WI38 (cell line): ENCODE measurements around the gene MT1E.

ENCODE experiments used
- H3K4me3 ChIP-seq: 2 replicates; pipeline ENCODE4 v1.5.1; 2011; ENCODE audit warnings: low read depth, mild to moderate bottlenecking, control low read depth, low read length
- TF ChIP-seq, protein P1 (sequence below): IDR thresholded peaks from 2 replicates; pipeline ENCODE4 v1.5.1; 2012; ENCODE audit warnings: low read depth, mild to moderate bottlenecking, control low read depth, low read length

Gene MT1E

DNA sequence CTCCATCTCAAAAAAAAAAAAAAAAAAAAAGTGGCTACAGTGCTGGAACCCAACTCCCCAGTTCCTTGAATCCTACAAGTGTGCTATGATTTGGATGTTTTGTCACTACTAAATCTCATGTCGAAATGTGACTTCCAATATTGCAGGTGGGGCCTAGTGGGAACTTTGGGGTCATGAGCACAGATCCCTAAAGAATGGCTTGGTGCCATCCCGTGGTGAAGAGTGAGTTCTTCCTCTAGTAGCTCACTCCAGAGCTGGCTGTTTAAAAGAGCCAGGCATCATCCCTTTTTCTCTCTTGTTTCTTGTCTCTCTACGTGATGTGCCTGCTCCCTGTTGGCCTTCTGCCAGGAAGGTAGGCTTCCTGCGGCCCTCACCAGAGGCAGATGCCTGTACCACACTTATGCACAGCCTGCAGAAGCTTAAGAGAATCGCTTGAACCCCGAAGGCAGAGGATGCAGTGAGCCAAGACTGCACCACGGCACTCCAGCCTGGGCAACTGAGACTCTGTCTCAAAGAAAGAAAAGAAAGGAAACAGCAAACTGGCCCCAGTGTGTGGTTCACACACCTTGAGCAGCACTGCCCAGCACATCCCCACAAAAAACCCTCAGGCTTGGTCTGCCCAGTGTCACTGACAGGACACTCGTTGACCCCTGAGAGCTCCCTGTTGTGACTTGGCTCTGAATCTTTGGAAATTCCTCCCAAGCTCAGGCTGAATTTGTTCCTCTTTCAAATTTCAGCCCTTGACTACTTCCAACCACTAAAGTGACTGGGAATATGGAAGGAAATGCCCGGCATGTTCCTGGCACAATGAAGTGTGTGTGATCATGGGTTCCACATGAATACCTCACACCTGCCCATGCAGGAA lies 3.1 kb downstream of the MT1E start:
- no peak overlapping the region for H3K4me3 ChIP-seq
- TF ChIP-seq, protein P1, sequence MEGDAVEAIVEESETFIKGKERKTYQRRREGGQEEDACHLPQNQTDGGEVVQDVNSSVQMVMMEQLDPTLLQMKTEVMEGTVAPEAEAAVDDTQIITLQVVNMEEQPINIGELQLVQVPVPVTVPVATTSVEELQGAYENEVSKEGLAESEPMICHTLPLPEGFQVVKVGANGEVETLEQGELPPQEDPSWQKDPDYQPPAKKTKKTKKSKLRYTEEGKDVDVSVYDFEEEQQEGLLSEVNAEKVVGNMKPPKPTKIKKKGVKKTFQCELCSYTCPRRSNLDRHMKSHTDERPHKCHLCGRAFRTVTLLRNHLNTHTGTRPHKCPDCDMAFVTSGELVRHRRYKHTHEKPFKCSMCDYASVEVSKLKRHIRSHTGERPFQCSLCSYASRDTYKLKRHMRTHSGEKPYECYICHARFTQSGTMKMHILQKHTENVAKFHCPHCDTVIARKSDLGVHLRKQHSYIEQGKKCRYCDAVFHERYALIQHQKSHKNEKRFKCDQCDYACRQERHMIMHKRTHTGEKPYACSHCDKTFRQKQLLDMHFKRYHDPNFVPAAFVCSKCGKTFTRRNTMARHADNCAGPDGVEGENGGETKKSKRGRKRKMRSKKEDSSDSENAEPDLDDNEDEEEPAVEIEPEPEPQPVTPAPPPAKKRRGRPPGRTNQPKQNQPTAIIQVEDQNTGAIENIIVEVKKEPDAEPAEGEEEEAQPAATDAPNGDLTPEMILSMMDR: no peak

DNA sequence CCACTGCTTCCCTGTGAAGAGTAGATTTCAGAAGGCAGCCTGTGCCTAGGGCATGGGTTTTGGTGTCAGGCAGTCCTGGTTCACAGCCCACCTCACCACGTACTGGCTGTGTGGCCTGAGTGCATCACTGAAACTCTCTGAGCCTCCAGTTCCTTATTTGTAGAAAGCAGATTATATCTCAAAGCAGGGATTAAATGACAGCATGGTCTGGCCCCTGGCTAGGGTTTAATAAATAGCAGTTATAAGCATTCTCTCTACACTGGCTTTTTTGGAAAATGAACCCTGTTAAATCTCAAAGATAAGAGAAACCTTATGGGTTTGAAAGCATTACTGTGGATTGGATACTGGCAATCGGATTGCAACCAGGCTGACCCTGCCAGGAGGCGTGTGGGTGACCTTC lies 4.0 kb downstream of the MT1E start:
- TF ChIP-seq, protein P1: no peak
- no peak overlapping the region for H3K4me3 ChIP-seq

DNA sequence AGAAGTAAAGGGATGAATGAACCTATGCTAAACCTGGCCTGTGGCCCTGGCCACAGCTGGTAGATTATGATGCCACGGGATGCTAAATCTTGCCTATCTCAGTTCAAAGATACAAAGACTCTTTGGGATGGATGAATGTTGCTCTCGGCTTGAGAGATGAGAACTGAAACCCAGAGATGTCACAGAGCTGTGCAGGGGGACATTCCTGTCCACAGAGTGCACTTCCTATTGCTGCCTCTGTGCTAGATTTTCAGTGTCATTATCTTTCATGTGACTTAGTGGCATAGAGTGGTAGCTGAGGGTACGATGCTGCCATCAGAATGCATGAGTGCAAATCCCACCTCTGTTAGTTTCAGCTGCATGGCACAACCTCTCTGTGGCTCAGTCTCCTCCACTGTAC lies 4.6 kb downstream of the MT1E start:
- no peak overlapping the region for H3K4me3 ChIP-seq
- TF ChIP-seq, protein P1: no peak

DNA sequence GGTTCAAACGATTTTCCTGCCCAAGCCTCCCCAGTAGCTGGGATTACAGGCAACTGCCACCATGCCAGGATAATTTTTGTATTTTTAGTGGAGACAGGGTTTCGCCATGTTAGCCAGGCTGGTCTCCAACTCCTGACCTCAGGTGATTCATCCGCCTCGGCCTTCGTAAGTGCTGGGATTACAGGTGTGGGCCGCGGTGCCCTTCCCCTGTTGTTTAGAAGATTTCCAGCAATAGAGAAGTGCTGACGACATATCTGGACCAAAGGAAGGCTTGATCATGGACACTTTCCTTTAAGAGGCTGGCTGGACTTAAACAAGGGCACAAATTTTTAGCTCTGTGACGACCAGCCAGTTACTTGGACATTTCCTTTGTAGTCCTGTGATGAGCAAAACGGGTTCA lies 5.6 kb downstream of the MT1E start:
- TF ChIP-seq, protein P1: no peak
- no peak overlapping the region for H3K4me3 ChIP-seq

- TF ChIP-seq, protein P1: no peak
- no peak overlapping the region for H3K4me3 ChIP-seq
Measured at GRCh38 chr16:56631832-56632155, 6.2 kb downstream of the MT1E start.

GRCh38 chr16:56632156-56632847 lies 6.7 kb downstream of the MT1E start, which contains the start of gene MT1M:
TSS of gene MT1M (plus strand) at chr16:56632659. CDS start at chr16:56632732, 73 bp downstream.
- H3K4me3 ChIP-seq: no peak within 1 kb of the TSS
- TF ChIP-seq, protein P1: no peak

DNA sequence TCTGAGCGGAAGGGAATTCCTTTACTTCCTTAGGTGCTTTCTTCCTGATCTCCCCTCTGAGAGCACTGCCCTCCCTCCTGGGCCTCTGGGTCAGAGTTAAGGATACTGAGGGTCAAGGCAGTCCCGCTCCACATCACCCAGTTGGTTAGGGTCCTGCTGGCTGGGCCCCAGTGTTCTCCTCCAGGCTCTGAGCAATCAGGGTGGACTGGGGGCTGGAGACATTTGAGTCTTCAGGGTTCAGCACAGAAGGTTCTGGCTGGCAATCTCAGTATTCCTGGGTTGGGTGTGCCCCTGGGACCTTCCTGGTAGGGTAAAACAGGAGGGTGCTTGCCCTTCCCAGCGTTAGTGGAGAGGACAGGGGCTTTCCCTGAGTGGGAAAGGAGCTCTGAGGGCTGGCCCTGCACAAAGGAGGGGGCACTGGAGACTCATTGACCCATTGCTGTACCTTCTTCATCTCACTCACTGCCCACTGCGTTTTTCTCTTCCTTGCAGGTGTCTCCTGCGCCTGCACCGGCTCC lies 7.3 kb downstream of the MT1E start:
- no peak overlapping the region for H3K4me3 ChIP-seq
- TF ChIP-seq, protein P1: no peak
